IMR-90 (cell line): ENCODE results near the gene CELA3A. TPM values are rescaled to one million over a fixed set of nuclear protein-coding genes. Genes with fewer than 3 reads are reported as not detected.

Experiments used
- ATAC-seq: fragments of 200-7000 bp; cut with Tn5 transposase; 2 replicates; pipeline ENCODE4 v1.9.1; 2020; ENCODE audit warnings: low read depth, mild to moderate bottlenecking, moderate library complexity
- BruUV-seq: library from RNA; stranded (reverse); fragments of 400-500 nt; replicated peaks from 2 replicates; lab custom pipeline; 2021; lab: Mats Ljungman, UMichigan
- CTCF ChIA-PET: fragments of 300-600 bp; formaldehyde crosslinking; extraction: SDS; loops from one replicate; lab custom pipeline; 2021; ENCODE audit warnings: antibody characterized with exemption; lab: Yijun Ruan, JAX
- POLR2A ChIA-PET: fragments of 300-600 bp; sonication (Branson Sonifier 250); formaldehyde crosslinking; loops from one replicate; lab custom pipeline; 2022; ENCODE audit warnings: antibody characterized with exemption; ENCODE audit not compliant: unreplicated experiment; lab: Charles Lee
- DNase-seq: peaks from one replicate; pipeline ENCODE4 v3.0.0; 2013
- H2AFZ ChIP-seq: replicated peaks from 2 replicates; pipeline ENCODE3; 2013; ENCODE audit warnings: low read length, mild to moderate bottlenecking; ENCODE audit not compliant: poor library complexity
- H2AK5ac ChIP-seq: 2 replicates; pipeline ENCODE4 v1.6.1; 2013; ENCODE audit warnings: low read depth, low read length, inconsistent platforms
- H2AK9ac ChIP-seq: replicated peaks from 2 replicates; pipeline ENCODE3; 2013; ENCODE audit warnings: mild to moderate bottlenecking, low read depth, low read length, moderate library complexity; ENCODE audit not compliant: poor library complexity
- H2BK120ac ChIP-seq: 2 replicates; pipeline ENCODE4 v1.6.1; 2013; ENCODE audit warnings: low read depth, low read length, inconsistent platforms
- H2BK15ac ChIP-seq: 3 replicates; pipeline ENCODE4 v1.6.1; 2013; ENCODE audit warnings: low read depth, low read length, inconsistent platforms
- H2BK20ac ChIP-seq: 2 replicates; pipeline ENCODE4 v1.6.1; 2013; ENCODE audit warnings: low read depth, mild to moderate bottlenecking, inconsistent platforms, low read length, moderate library complexity
- H2BK5ac ChIP-seq: 2 replicates; pipeline ENCODE4 v1.6.1; 2013; ENCODE audit warnings: mild to moderate bottlenecking, low read depth, low read length, inconsistent platforms; ENCODE audit not compliant: poor library complexity, severe bottlenecking
- H3K14ac ChIP-seq: replicated peaks from 2 replicates; pipeline ENCODE4 v1.6.1; 2013; ENCODE audit warnings: low read depth, low read length, inconsistent platforms
- H3K18ac ChIP-seq: 2 replicates; pipeline ENCODE4 v1.6.1; 2013; ENCODE audit warnings: low read depth, low read length, control low read depth
- H3K23ac ChIP-seq: 2 replicates; pipeline ENCODE4 v1.6.1; 2013; ENCODE audit warnings: low read depth, low read length, inconsistent platforms
- H3K27ac ChIP-seq: 2 replicates; pipeline ENCODE4 v1.5.1; 2013; ENCODE audit warnings: mild to moderate bottlenecking, control low read depth, low read length; ENCODE audit not compliant: insufficient read depth
- H3K27me3 ChIP-seq: 2 replicates; pipeline ENCODE4 v1.6.1; 2013; ENCODE audit warnings: low read length; ENCODE audit not compliant: control insufficient read depth, insufficient read depth
- H3K36me3 ChIP-seq: 2 replicates; pipeline ENCODE4 v1.6.1; 2013; ENCODE audit warnings: low read length, mixed read lengths; ENCODE audit not compliant: control insufficient read depth, insufficient read depth
- H3K4ac ChIP-seq: 2 replicates; pipeline ENCODE4 v1.6.1; 2013; ENCODE audit warnings: low read depth, low read length, inconsistent platforms
- H3K4me1 ChIP-seq: 2 replicates; pipeline ENCODE4 v1.6.1; 2013; ENCODE audit warnings: low read length, mixed read lengths; ENCODE audit not compliant: control insufficient read depth, insufficient read depth
- H3K4me2 ChIP-seq: 2 replicates; pipeline ENCODE4 v1.6.1; 2013; ENCODE audit warnings: low read depth, mild to moderate bottlenecking, control low read depth, low read length, moderate library complexity
- H3K4me3 ChIP-seq: 2 replicates; pipeline ENCODE4 v1.5.1; 2013; ENCODE audit warnings: low read depth, mild to moderate bottlenecking, control low read depth, low read length, moderate library complexity; ENCODE audit not compliant: insufficient read depth
- H3K56ac ChIP-seq: 2 replicates; pipeline ENCODE4 v1.6.1; 2013; ENCODE audit warnings: low read length, inconsistent platforms; ENCODE audit not compliant: insufficient read depth; ENCODE audit errors: extremely low read depth
- H3K79me1 ChIP-seq, 2 experiments: 2 replicates each; pipeline ENCODE4 v1.6.1; 2013; ENCODE audit warnings: low read length in 2 of 2, inconsistent platforms in 1 of 2, low read depth in 1 of 2
- H3K9ac ChIP-seq: 2 replicates; pipeline ENCODE4 v1.6.1; 2013; ENCODE audit warnings: low read depth, low read length, control low read depth
- H3K9me1 ChIP-seq: 2 replicates; pipeline ENCODE4 v1.6.1; 2013; ENCODE audit warnings: low read length, inconsistent platforms; ENCODE audit not compliant: insufficient read depth
- H3K9me3 ChIP-seq: 2 replicates; pipeline ENCODE4 v1.6.1; 2013; ENCODE audit warnings: low read length; ENCODE audit not compliant: control insufficient read depth, insufficient read depth
- H4K20me1 ChIP-seq: 2 replicates; pipeline ENCODE4 v1.6.1; 2013; ENCODE audit warnings: low read length, inconsistent platforms; ENCODE audit not compliant: insufficient read depth
- H4K5ac ChIP-seq: 2 replicates; pipeline ENCODE4 v1.6.1; 2013; ENCODE audit warnings: mild to moderate bottlenecking, low read depth, low read length, control low read depth
- H4K8ac ChIP-seq, 2 experiments: 2 replicates each; pipeline ENCODE4 v1.6.1; 2013; ENCODE audit warnings: low read depth in 2 of 2, low read length in 2 of 2, control low read depth in 1 of 2, inconsistent platforms in 1 of 2
- H4K91ac ChIP-seq: 2 replicates; pipeline ENCODE4 v1.6.1; 2013; ENCODE audit warnings: low read depth, low read length, inconsistent platforms; ENCODE audit not compliant: insufficient read depth
- MAFK ChIP-seq: IDR thresholded peaks from 2 replicates; pipeline ENCODE4 v1.6.1; 2012; ENCODE audit warnings: low read depth, low read length, improper control_type of control experiment
- MAZ ChIP-seq: IDR thresholded peaks from 2 replicates; pipeline ENCODE4 v1.6.1; 2012; ENCODE audit warnings: low read depth, mild to moderate bottlenecking, low read length, improper control_type of control experiment, moderate library complexity, borderline replicate concordance
- MXI1 ChIP-seq: IDR thresholded peaks from 2 replicates; pipeline ENCODE4 v1.6.1; 2012; ENCODE audit warnings: low read depth, mild to moderate bottlenecking, low read length, moderate library complexity, borderline replicate concordance
- SMC3 ChIP-seq: fragments of 150-350 bp; IDR thresholded peaks from 2 replicates; pipeline ENCODE4 v1.6.1; 2016; ENCODE audit warnings: low read depth, mild to moderate bottlenecking, antibody characterized with exemption, low read length, moderate library complexity
- USF2 ChIP-seq: fragments of 150-350 bp; IDR thresholded peaks from 2 replicates; pipeline ENCODE4 v1.6.1; 2017; ENCODE audit warnings: mild to moderate bottlenecking, antibody characterized with exemption, low read length, low read depth
- WGBS, 2 experiments: methylation state at CpG; one replicate each; pipeline versions ENCODE4 v1.1.5 to v1.1.7; 2013; ENCODE audit warnings: missing lambda C conversion rate in 2 of 2; ENCODE audit not compliant: insufficient read length in 1 of 2; ENCODE audit errors: extremely low coverage in 2 of 2; 5-methylcytosine and 5-hydroxymethylcytosine counted together
- dilution Hi-C: fragments of 300-500 bp; cut with HindIII; formaldehyde crosslinking; loops from one replicate; pipeline ENCODE4 v1.14.3; 2018; ENCODE audit warnings: low sequenced_read_pairs; ENCODE audit not compliant: unreplicated experiment
- in situ Hi-C: fragments of 300-500 bp; cut with MboI; formaldehyde crosslinking; loops from 3 replicates; pipeline ENCODE4 v1.14.3; 2019; ENCODE audit warnings: low sequenced_read_pairs, inconsistent platforms, mixed read lengths
- intact Hi-C: fragments of 100-400 bp; cut with micrococcal nuclease; formaldehyde crosslinking; loops from 2 replicates; pipeline ENCODE4 v1.10.0; 2022
- polyA plus RNA-seq, 3 experiments: library from polyadenylated mRNA; depleted of rRNA; stranded (reverse); fragments of >200 nt; gene quantifications; 2 replicates each; pipeline ENCODE4 v1.2.3, GENCODE V29; 2012; ENCODE audit warnings: low replicate concordance in 1 of 3
- total RNA-seq: library from RNA; depleted of rRNA; stranded (reverse); fragments of >200 nt; gene quantifications from 2 replicates; pipeline ENCODE4 v1.2.3, GENCODE V29; 2012

Gene CELA3A
- total and polyA plus RNA-seq, 2 of the 4 experiments (the other 2 are of a cell fraction), result not detected

DNA sequence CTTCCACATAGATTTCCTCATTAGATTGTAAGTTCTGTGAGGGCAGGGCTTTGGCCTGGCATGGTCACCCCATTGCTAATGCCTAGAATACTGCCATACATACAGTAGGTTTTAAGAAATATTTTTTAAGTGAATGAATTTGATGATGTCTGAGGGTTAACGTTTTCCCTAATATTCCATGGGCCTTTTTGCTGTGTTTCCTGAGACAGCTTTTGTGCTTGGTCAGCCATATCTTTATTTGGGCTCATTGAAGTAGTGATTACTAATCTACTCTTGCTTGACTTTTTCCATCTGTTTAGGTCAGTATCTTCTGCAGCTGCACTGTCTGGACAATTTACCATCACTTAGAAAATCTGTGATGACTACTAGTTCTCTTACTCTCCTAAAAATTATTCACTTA lies 54.6 kb downstream of the CELA3A start:
- DNase-seq (peak; percentile 48), ATAC-seq (no peak)
- no peak overlapping the region for H2AK9ac ChIP-seq
- peaks cover 9% of the 10 kb centered on the region for H3K36me3 ChIP-seq
- no peak overlapping the region for H2AFZ ChIP-seq
- POLR2A ChIA-PET, result no interaction called here
- no peak overlapping the region for H2AK5ac ChIP-seq
- no peak overlapping the region for H3K18ac ChIP-seq
- WGBS, 2 experiments, result no CpG with 5 or more reads among the region's 1 CpG
- no peaks in the 10 kb centered on the region for H3K27me3 ChIP-seq
- no peak overlapping the region for H2BK120ac ChIP-seq
- H3K14ac ChIP-seq, result no peak overlapping the region
- no peak overlapping the region for H3K4me3 ChIP-seq
- H3K27ac ChIP-seq, result no peak overlapping the region
- peaks cover 5% of the 10 kb centered on the region; the same call in 1 of the 2 replicates for H3K9me1 ChIP-seq
- H2BK20ac ChIP-seq, result no peak overlapping the region
- H2BK5ac ChIP-seq, result no peak overlapping the region
- intact Hi-C loops, result no loop called here
- BruUV-seq, result no TSS peak
- H3K4ac ChIP-seq, result no peak overlapping the region
- no peak overlapping the region for H2BK15ac ChIP-seq
- no peak overlapping the region for H4K91ac ChIP-seq
- H3K56ac ChIP-seq, result no peak overlapping the region
- peaks cover 5 to 17% of the 10 kb centered on the region in 2 experiments; a peak in 1 of 4 replicates for H3K79me1 ChIP-seq
- in situ Hi-C loops, result no loop called here
- no peak overlapping the region; the same call in 1 of the 2 replicates for H3K4me2 ChIP-seq
- TF ChIP-seq MXI1, result no peak
- TF ChIP-seq SMC3, result no peak
- peak; percentile 72 for TF ChIP-seq MAFK
- no peak for TF ChIP-seq USF2
- TF ChIP-seq MAZ, result no peak
- no peaks in the 10 kb centered on the region for H3K9me3 ChIP-seq
- no peak overlapping the region for H4K5ac ChIP-seq
- H3K9ac ChIP-seq, result no peak overlapping the region
- H4K8ac ChIP-seq, result no peak overlapping the region
- H3K23ac ChIP-seq, result no peak overlapping the region
- dilution Hi-C loops, result no loop called here
- peaks cover 77% of the 10 kb centered on the region for H4K20me1 ChIP-seq
- peaks cover 7% of the 10 kb centered on the region for H3K4me1 ChIP-seq
- CTCF ChIA-PET, result no interaction called here
